Measurements from ENCODE around the gene FSCN2. TPM values are rescaled to one million over a fixed set of nuclear protein-coding genes. Genes with fewer than 3 reads are reported as not detected.

The FSCN2 gene
- total RNA-seq, 1 experiment from 2014 or later: 0.31 TPM

DNA sequence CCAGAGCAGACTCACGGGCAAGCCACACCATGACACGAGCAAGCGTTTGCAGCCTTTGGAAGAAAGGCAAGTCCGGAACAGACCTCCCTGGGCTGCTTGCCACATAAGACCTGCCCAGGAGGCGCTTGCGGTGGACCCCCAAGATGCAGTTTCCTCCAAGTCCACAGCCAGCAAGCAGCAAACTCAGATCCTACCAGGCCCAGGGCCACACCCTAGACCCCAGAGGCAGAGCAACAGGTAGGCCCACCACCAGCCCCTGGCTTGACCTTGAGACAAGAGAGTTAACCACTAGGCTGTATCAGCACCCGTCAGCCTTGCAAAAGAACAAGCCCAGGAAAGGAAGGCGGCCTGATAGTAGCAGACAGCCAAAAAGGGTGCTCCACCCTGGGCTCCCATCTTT lies 21.6 kb downstream of the FSCN2 start (continued):
- TF ChIP-seq, protein P1, sequence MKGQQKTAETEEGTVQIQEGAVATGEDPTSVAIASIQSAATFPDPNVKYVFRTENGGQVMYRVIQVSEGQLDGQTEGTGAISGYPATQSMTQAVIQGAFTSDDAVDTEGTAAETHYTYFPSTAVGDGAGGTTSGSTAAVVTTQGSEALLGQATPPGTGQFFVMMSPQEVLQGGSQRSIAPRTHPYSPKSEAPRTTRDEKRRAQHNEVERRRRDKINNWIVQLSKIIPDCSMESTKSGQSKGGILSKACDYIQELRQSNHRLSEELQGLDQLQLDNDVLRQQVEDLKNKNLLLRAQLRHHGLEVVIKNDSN (CRISPR knock-in tag; IDR thresholded peaks at IDR 0.05): no peak

DNA sequence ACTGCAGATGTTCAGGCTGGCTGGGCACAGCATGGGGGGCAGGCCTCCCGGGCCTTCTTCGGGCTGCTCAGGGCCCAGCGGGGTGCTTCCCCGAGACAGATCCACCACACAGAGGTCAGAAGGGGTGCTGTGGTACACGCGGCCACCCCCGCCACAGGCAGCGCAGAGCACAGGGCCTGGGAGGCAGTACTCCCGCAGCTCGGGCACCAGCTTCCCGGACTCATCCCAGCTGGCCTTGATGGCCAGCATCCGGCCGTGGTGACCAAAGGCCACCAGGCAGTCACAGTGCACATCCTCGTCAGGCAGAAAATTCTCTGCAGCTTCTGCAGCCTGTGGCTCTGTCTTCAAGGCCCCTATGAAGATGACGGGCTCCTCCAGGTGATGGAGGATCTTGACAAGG lies 22.1 kb downstream of the FSCN2 start:
- peak overlapping the region; percentile 88 for H3K4me3 Mint-ChIP-seq
- TF ChIP-seq ZNF232 (CRISPR knock-in tag; IDR thresholded peaks at IDR 0.05) (no peak), SMAD4 (CRISPR knock-in tag; IDR thresholded peaks at IDR 0.05) (no peak)
- ATAC-seq (no peak), DNase-seq (ENCODE audit: low spot score) (no peak)
- no peaks in the 10 kb centered on the region for H3K27me3 Mint-ChIP-seq (ENCODE audit: low read depth)
- POLR2A ChIA-PET: no interaction called here
- CTCF ChIA-PET: no interaction called here
- H3K36me3 Mint-ChIP-seq: peaks cover 21% of the 10 kb centered on the region
- peaks cover 20% of the 10 kb centered on the region for H3K4me1 Mint-ChIP-seq
- H3K9me3 Mint-ChIP-seq: no peaks in the 10 kb centered on the region
- no peak overlapping the region for H3K27ac Mint-ChIP-seq

DNA sequence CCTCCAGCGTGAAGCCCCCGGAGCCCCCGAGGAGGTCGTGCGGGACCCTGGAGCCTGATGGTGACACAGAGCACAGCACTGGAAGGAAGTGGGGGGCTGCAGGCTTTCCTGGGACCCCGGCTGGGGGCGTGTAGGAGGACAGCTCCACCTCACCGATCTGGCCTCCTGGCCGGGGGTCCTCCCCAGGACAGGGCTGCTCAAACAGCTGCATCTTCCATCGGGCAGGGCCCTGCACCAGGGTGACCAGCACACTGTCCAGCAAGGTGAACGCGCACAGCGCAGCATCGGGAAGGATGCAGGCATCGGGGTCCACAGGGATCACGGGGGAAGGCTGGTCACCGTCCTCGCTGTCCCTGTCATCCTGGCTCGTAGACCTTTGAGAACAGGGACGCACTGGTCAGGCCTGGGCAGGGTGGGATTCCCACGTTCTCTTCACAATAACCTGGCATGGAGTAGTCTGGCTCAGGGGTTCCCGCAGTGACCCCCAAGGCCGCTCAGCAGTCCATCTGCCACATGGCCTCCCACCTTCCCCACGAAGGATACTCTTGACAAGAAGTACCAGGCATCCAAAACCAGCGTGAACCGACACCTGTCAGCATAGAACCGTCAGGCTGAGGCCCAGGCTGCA lies 22.8 kb downstream of the FSCN2 start:
- POLR2A ChIA-PET: interaction anchor here (1.1 to 1.2 kb wide), 2 partner anchors 13 to 28 kb away, joined by 3 to 4 read pairs; no protein-coding TSS in a partner anchor
- DNase-seq (ENCODE audit: low spot score) (no peak), ATAC-seq (no peak)
- Mint-ChIP-seq H3K27me3 (ENCODE audit: low read depth) (no peaks in the 10 kb centered on the region), H3K4me1 (peaks cover 20% of the 10 kb centered on the region), H3K4me3 (peak overlapping the region; percentile 88), H3K9me3 (no peaks in the 10 kb centered on the region), H3K27ac (no peak overlapping the region), H3K36me3 (peaks cover 21% of the 10 kb centered on the region)
- CTCF ChIA-PET: interaction anchor here (1.8 to 2.2 kb wide), 3 partner anchors 13 to 32 kb away, joined by 9 to 14 read pairs (median 11); no protein-coding TSS in a partner anchor
- TF ChIP-seq, protein P2, sequence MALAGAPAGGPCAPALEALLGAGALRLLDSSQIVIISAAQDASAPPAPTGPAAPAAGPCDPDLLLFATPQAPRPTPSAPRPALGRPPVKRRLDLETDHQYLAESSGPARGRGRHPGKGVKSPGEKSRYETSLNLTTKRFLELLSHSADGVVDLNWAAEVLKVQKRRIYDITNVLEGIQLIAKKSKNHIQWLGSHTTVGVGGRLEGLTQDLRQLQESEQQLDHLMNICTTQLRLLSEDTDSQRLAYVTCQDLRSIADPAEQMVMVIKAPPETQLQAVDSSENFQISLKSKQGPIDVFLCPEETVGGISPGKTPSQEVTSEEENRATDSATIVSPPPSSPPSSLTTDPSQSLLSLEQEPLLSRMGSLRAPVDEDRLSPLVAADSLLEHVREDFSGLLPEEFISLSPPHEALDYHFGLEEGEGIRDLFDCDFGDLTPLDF (CRISPR knock-in tag; IDR thresholded peaks at IDR 0.05): no peak
- TF ChIP-seq, protein P3, sequence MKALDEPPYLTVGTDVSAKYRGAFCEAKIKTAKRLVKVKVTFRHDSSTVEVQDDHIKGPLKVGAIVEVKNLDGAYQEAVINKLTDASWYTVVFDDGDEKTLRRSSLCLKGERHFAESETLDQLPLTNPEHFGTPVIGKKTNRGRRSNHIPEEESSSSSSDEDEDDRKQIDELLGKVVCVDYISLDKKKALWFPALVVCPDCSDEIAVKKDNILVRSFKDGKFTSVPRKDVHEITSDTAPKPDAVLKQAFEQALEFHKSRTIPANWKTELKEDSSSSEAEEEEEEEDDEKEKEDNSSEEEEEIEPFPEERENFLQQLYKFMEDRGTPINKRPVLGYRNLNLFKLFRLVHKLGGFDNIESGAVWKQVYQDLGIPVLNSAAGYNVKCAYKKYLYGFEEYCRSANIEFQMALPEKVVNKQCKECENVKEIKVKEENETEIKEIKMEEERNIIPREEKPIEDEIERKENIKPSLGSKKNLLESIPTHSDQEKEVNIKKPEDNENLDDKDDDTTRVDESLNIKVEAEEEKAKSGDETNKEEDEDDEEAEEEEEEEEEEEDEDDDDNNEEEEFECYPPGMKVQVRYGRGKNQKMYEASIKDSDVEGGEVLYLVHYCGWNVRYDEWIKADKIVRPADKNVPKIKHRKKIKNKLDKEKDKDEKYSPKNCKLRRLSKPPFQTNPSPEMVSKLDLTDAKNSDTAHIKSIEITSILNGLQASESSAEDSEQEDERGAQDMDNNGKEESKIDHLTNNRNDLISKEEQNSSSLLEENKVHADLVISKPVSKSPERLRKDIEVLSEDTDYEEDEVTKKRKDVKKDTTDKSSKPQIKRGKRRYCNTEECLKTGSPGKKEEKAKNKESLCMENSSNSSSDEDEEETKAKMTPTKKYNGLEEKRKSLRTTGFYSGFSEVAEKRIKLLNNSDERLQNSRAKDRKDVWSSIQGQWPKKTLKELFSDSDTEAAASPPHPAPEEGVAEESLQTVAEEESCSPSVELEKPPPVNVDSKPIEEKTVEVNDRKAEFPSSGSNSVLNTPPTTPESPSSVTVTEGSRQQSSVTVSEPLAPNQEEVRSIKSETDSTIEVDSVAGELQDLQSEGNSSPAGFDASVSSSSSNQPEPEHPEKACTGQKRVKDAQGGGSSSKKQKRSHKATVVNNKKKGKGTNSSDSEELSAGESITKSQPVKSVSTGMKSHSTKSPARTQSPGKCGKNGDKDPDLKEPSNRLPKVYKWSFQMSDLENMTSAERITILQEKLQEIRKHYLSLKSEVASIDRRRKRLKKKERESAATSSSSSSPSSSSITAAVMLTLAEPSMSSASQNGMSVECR (CRISPR knock-in tag; IDR thresholded peaks at IDR 0.05; ENCODE audit: borderline replicate concordance): no peak
- TF ChIP-seq IRF2 (CRISPR knock-in tag; IDR thresholded peaks at IDR 0.05; ENCODE audit: borderline replicate concordance, low read depth): no peak
- TF ChIP-seq TCF7 (CRISPR knock-in tag; IDR thresholded peaks at IDR 0.05; ENCODE audit: low read depth): no peak
- TF ChIP-seq, protein P4, sequence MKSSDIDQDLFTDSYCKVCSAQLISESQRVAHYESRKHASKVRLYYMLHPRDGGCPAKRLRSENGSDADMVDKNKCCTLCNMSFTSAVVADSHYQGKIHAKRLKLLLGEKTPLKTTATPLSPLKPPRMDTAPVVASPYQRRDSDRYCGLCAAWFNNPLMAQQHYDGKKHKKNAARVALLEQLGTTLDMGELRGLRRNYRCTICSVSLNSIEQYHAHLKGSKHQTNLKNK (CRISPR knock-in tag; IDR thresholded peaks at IDR 0.05): no peak
- TF ChIP-seq NFATC4 (CRISPR knock-in tag; IDR thresholded peaks at IDR 0.05): no peak
- no peak for TF ChIP-seq ZNF232 (CRISPR knock-in tag; IDR thresholded peaks at IDR 0.05)
- no peak for TF ChIP-seq FOXJ3 (CRISPR knock-in tag; IDR thresholded peaks at IDR 0.05; ENCODE audit: borderline replicate concordance)
- no peak for TF ChIP-seq ATF1 (CRISPR knock-in tag; IDR thresholded peaks at IDR 0.05)
- TF ChIP-seq, protein P5, sequence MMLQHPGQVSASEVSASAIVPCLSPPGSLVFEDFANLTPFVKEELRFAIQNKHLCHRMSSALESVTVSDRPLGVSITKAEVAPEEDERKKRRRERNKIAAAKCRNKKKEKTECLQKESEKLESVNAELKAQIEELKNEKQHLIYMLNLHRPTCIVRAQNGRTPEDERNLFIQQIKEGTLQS (CRISPR knock-in tag; conservative IDR thresholded peaks at IDR 0.05): no peak
- no peak for TF ChIP-seq GRHL2 (CRISPR knock-in tag; IDR thresholded peaks at IDR 0.05; ENCODE audit: insufficient replicate concordance, severe bottlenecking)
- TF ChIP-seq, protein P6, sequence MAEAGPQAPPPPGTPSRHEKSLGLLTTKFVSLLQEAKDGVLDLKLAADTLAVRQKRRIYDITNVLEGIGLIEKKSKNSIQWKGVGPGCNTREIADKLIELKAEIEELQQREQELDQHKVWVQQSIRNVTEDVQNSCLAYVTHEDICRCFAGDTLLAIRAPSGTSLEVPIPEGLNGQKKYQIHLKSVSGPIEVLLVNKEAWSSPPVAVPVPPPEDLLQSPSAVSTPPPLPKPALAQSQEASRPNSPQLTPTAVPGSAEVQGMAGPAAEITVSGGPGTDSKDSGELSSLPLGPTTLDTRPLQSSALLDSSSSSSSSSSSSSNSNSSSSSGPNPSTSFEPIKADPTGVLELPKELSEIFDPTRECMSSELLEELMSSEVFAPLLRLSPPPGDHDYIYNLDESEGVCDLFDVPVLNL (CRISPR knock-in tag; IDR thresholded peaks at IDR 0.05; ENCODE audit: borderline replicate concordance, low read depth): no peak
